Left lung (tissue), 10 donors: ENCODE results near the gene SCUBE1. TPM values are rescaled to one million over a fixed set of nuclear protein-coding genes. Genes with fewer than 3 reads are reported as not detected.
A peak's percentile ranks its signal among the peaks of the same experiment; 100 is the strongest.

Source experiments
- ATAC-seq: fragments of 200-7000 bp; cut with Tn5 transposase; one replicate; pipeline ENCODE4 v1.9.1; 2020; ENCODE audit warnings: moderate library complexity
- DNase-seq, 4 donors: peaks; one replicate each; pipeline ENCODE4 v3.0.0-alpha.2; 2013 to 2020
- H3K27ac ChIP-seq, 2 donors: fragments of 200-600 bp; sonication (generic) in 1 of 2; one replicate each; pipeline versions ENCODE4 v1.5.0 to v1.8.0; 2020 to 2021
- H3K27me3 ChIP-seq, 2 donors: fragments of 200-600 bp; sonication (generic) in 1 of 2; one replicate each; pipeline versions ENCODE4 v1.5.0 to v1.8.0; 2020 to 2021
- H3K36me3 ChIP-seq, 2 donors: fragments of 200-600 bp; sonication (generic) in 1 of 2; one replicate each; pipeline versions ENCODE4 v1.5.0 to v1.8.0; 2020 to 2021
- H3K4me1 ChIP-seq, 2 donors: fragments of 200-600 bp; one replicate each; pipeline ENCODE4 v1.8.0; 2021
- H3K4me3 ChIP-seq, 2 donors: fragments of 200-600 bp; sonication (generic) in 1 of 2; one replicate each; pipeline versions ENCODE4 v1.5.0 to v1.8.0; 2020 to 2021; ENCODE audit warnings: mild to moderate bottlenecking in 1 of 2
- H3K9me3 ChIP-seq, 2 donors: fragments of 200-600 bp; sonication (generic) in 1 of 2; one replicate each; pipeline versions ENCODE4 v1.5.0 to v1.8.0; 2020 to 2021
- intact Hi-C, 2 donors: fragments of 100-400 bp; cut with DNase I; formaldehyde crosslinking; loops; one replicate each; pipeline versions ENCODE4 v1.11.2 to v1.14.2; 2022
- polyA plus RNA-seq, 6 donors: library from polyadenylated mRNA; unstranded; fragments of 120-200 nt; gene quantifications; one replicate each; pipeline ENCODE4 v1.2.1, GENCODE V29; 2013; ENCODE audit not compliant: insufficient read length in 6 of 6
- total RNA-seq, 2 donors: library from RNA; stranded (reverse); fragmentation: NEBNext Ultra II Directional; extraction: Animal tissue kit (Norgen Biotek cat#: 25700); gene quantifications; one replicate each; pipeline ENCODE4 v1.2.1, GENCODE V29; 2021
- TF ChIP-seq, protein P1 (sequence below), 2 donors: fragments of 200-600 bp; sonication (generic) in 1 of 2; IDR thresholded peaks; one replicate each; pipeline versions ENCODE4 v1.5.0 to v1.8.0; 2021; ENCODE audit warnings: antibody characterized with exemption in 2 of 2
- donor health status: DM: no; HTN: yes; CAD: no.
- donor health status: DM: no; HTN: no; CAD: no.

Gene SCUBE1
- total and polyA plus RNA-seq, 8 donors, result 1.1 to 5.0 (median 2.0) TPM

DNA sequence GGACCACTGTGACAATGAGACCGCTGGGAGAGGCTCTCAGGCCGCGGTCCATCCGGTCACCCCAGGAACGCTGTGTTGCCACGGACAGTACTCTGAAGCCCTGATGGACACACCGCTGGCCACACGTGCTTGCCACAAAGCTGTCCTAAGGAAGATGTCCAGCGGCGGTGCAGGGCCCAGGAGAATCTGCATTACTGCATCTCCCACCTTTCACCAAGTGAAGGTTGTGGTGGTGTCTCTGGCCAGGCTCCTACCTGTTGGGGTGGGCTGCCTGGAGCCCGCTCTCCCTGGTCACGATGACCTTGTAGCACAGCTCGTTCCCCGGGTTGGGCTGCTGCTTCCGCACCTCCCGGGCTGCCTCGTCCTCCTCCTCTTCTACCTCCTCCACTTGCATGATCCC lies 160.4 kb downstream of the SCUBE1 start:
- peaks cover 0 to 45% of the 10 kb centered on the region in 2 donors for H3K36me3 ChIP-seq
- intact Hi-C loops, result no loop called here
- H3K4me3 ChIP-seq, result no peak overlapping the region
- DNase-seq, result peak in 1 of 4 donors; percentile 65
- no peaks in the 10 kb centered on the region for H3K9me3 ChIP-seq
- H3K27me3 ChIP-seq, result no peaks in the 10 kb centered on the region
- no peak overlapping the region for H3K27ac ChIP-seq
- H3K4me1 ChIP-seq, result peaks cover 10 to 30% of the 10 kb centered on the region in 2 donors
- ATAC-seq, result no peak
- TF ChIP-seq, protein P1, sequence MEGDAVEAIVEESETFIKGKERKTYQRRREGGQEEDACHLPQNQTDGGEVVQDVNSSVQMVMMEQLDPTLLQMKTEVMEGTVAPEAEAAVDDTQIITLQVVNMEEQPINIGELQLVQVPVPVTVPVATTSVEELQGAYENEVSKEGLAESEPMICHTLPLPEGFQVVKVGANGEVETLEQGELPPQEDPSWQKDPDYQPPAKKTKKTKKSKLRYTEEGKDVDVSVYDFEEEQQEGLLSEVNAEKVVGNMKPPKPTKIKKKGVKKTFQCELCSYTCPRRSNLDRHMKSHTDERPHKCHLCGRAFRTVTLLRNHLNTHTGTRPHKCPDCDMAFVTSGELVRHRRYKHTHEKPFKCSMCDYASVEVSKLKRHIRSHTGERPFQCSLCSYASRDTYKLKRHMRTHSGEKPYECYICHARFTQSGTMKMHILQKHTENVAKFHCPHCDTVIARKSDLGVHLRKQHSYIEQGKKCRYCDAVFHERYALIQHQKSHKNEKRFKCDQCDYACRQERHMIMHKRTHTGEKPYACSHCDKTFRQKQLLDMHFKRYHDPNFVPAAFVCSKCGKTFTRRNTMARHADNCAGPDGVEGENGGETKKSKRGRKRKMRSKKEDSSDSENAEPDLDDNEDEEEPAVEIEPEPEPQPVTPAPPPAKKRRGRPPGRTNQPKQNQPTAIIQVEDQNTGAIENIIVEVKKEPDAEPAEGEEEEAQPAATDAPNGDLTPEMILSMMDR (IDR thresholded peaks at IDR 0.05), result no peak

DNA sequence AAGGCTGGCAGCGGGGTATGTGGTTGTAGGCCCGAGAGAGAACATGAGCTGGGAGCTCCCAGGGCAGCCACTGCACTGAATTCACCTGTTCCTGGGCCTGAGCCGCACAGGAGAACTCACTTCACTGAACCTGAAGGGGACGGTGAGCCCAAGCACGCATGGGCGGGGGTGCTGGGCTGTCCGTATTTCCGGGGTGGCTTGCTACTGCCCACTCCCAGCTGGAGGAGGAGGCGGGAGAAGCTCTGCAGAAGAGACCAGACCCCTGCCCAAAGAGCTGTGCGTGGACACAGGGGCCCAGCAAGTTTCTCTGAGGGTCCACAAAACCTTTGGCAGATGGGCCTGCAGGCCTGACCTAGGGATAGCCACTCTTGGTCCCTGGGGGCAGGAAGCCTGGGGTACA lies 161.1 kb downstream of the SCUBE1 start:
- no peaks in the 10 kb centered on the region for H3K9me3 ChIP-seq
- DNase-seq (peak in 1 of 4 donors; percentile 57), ATAC-seq (no peak)
- TF ChIP-seq, protein P1 (IDR thresholded peaks at IDR 0.05), result no peak
- H3K27me3 ChIP-seq, result no peaks in the 10 kb centered on the region
- intact Hi-C loops, result no loop called here
- H3K27ac ChIP-seq, result no peak overlapping the region
- H3K36me3 ChIP-seq, result peaks cover 0 to 51% of the 10 kb centered on the region in 2 donors
- no peak overlapping the region for H3K4me3 ChIP-seq
- H3K4me1 ChIP-seq, result peaks cover 10 to 30% of the 10 kb centered on the region in 2 donors

DNA sequence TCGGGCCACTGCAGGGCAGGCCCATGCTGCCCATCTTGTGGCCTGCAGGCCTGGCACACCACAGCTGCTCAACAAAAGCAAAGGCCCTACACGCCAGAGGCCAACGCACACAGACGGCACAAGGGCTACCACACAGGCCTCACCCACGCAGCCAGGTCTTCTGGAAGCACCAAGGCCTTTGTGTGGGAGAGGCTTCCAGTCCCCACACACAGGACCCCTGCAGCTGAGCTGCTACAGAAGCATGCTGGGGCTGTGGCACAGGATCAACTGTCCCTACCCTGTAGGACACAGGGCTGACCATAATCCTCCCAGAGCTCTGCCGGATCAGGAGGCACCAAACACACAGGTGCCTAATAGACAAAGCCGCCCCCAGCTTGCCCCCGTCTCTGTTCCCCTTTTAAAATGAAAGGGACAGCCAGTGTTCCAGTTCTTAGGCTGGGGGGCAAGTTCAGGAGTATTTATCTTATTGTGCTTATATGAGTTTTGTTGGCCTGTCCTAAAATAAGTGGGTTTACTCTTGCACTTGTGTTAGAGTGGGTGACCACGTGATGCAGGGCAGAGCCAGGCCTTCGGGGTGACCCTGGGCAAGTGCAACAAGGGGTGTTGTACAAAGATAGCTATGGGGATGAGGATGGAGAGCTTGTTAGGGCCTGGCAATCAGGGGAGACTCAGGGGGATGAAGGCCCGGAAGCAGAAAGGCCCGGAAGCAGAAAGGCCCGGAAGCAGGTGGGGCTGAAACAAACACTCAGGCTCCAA lies 161.7 kb downstream of the SCUBE1 start:
- Histone ChIP-seq H3K4me3 (no peak overlapping the region), H3K36me3 (peaks cover 0 to 54% of the 10 kb centered on the region in 2 donors), H3K27me3 (no peaks in the 10 kb centered on the region), H3K27ac (no peak overlapping the region), H3K4me1 (peaks cover 10 to 28% of the 10 kb centered on the region in 2 donors), H3K9me3 (no peaks in the 10 kb centered on the region)
- peak in 1 of 4 donors; percentile 41 for DNase-seq
- ATAC-seq, result peak; percentile 34
- intact Hi-C loops, result no loop called here
- TF ChIP-seq, protein P1 (IDR thresholded peaks at IDR 0.05), result no peak

DNA sequence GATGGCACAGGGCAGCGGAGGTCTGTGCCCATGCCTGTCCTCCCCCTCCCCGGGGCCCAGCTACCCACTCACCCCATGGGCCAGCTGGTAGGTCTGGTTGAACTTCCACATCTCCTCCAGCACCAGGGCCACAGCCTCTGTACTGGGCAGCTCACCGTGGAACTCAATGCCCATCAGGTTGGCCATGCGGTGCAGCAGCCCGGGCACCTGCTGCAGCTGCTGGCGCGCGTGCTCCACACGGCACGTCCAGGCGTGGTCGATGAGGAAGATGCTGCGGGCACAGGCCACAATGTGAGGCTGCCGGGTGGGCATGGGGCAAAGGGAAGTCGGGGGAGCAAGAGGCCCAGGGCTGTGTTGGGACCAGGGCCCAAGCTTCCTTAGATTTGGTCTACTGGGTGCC lies 162.5 kb downstream of the SCUBE1 start:
- TF ChIP-seq, protein P1 (IDR thresholded peaks at IDR 0.05), result no peak
- ATAC-seq, result no peak

DNA sequence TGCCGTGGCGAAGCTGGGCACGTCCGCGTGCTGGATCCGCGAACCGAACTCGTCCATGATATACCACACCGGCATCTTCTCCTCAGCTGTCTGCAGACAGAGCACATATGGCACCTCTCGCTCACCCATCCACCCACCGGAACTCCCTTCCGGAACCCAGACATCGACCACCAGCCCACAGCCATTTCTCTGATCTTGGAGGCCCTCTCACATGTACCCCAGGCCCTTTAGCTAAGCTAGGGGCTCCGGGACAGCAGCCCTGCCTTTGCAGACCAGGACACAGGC lies 163.3 kb downstream of the SCUBE1 start:
- Histone ChIP-seq H3K9me3 (no peaks in the 10 kb centered on the region), H3K4me3 (no peak overlapping the region), H3K4me1 (peaks cover 0 to 12% of the 10 kb centered on the region in 2 donors), H3K27me3 (no peaks in the 10 kb centered on the region), H3K36me3 (peaks cover 0 to 69% of the 10 kb centered on the region in 2 donors), H3K27ac (no peak overlapping the region)
- intact Hi-C loops, result no loop called here
- ATAC-seq (no peak), DNase-seq (no peak)
- TF ChIP-seq, protein P1 (IDR thresholded peaks at IDR 0.05), result no peak

More for the DNA sequence above, 162.5 kb downstream of the SCUBE1 start:
- peaks cover 0 to 61% of the 10 kb centered on the region in 2 donors for H3K36me3 ChIP-seq
- H3K4me1 ChIP-seq, result peaks cover 3 to 20% of the 10 kb centered on the region in 2 donors
- intact Hi-C loops, result no loop called here
- DNase-seq, result peak in 1 of 4 donors; percentile 73
- no peaks in the 10 kb centered on the region for H3K9me3 ChIP-seq
- H3K4me3 ChIP-seq, result no peak overlapping the region
- H3K27me3 ChIP-seq, result no peaks in the 10 kb centered on the region
- H3K27ac ChIP-seq, result no peak overlapping the region
